ENCODE measurements around the gene CFAP97.

CFAP97 gene

DNA sequence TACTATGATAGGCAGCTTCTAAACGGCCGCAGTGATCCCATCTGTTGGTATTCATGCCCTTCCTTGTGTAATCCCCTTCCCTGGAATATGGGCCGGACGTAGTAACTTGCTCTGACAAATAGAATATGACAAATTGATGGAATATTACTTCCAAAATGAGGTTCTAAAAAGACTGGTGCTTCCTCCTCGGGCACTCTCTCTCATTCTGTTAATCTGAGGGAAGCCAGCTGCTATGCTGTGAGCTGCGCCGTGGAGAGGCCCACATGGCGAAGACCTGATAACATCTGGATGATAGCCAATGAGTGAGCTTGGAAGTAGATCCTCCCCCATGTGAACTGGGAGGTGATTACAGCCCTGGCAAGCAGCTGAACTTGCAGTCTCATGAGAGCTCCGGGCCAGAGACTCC lies 88.0 kb downstream of the CFAP97 start:
- Histone ChIP-seq H3K4me1 (ENCODE audit: control insufficient read depth in 1 of 2, insufficient read depth in 1 of 2, low read depth in 1 of 2, low read length in 1 of 2) (no peaks in the 10 kb centered on the region), H3K9me3 (no peaks in the 10 kb centered on the region), H3K4me3 (ENCODE audit: low read depth in 1 of 2, low read length in 1 of 2) (no peak overlapping the region), H3K36me3 (no peaks in the 10 kb centered on the region), H3K27me3 (peaks cover 66% of the 10 kb centered on the region), H3K27ac (no peak overlapping the region)
- TF ChIP-seq, protein P1, sequence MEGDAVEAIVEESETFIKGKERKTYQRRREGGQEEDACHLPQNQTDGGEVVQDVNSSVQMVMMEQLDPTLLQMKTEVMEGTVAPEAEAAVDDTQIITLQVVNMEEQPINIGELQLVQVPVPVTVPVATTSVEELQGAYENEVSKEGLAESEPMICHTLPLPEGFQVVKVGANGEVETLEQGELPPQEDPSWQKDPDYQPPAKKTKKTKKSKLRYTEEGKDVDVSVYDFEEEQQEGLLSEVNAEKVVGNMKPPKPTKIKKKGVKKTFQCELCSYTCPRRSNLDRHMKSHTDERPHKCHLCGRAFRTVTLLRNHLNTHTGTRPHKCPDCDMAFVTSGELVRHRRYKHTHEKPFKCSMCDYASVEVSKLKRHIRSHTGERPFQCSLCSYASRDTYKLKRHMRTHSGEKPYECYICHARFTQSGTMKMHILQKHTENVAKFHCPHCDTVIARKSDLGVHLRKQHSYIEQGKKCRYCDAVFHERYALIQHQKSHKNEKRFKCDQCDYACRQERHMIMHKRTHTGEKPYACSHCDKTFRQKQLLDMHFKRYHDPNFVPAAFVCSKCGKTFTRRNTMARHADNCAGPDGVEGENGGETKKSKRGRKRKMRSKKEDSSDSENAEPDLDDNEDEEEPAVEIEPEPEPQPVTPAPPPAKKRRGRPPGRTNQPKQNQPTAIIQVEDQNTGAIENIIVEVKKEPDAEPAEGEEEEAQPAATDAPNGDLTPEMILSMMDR (IDR thresholded peaks at IDR 0.05) = no peak

DNA sequence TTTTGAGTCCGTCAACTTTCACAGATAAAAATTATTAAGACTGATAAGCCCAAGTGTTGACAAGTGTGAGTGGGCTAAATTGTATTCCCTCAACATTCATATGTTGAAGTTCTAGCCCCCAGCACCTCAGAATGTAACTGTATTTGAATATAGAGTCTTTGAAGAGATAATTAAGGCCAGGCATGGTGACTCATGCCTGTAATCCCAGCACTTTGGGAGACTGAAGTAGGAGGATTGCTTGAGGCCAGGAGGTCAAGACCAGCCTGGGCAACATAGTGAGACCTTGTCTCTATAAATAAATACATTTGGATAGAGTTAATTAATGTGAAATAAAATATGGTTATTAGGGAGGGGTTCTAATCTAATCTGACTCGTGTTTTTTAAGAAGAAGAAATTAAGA lies 90.5 kb downstream of the CFAP97 start:
- Histone ChIP-seq H3K27me3 (peaks cover 72% of the 10 kb centered on the region), H3K4me3 (ENCODE audit: low read depth in 1 of 2, low read length in 1 of 2) (no peak overlapping the region), H3K27ac (no peak overlapping the region), H3K9me3 (no peaks in the 10 kb centered on the region), H3K4me1 (ENCODE audit: control insufficient read depth in 1 of 2, insufficient read depth in 1 of 2, low read depth in 1 of 2, low read length in 1 of 2) (no peaks in the 10 kb centered on the region), H3K36me3 (no peaks in the 10 kb centered on the region)
- TF ChIP-seq, protein P1 (IDR thresholded peaks at IDR 0.05) = no peak

DNA sequence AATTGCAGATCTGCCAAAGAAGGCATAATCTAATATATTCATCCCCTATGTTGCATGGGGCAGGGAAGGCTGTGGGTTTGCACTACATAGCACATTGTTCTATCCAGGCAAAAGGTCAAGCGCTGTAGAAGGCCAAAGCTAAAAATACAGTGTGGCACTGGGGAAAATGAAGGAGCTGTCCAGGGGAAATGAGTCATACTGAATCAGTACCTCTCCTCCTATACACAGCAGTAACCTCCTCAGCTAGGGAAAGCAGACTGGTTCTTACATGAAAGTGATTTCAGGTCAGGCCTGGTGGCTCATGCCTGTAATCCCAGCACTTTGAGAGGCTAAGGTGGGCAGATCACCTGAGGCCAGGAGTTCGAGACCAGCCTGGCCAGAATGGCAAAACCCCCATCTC lies 91.7 kb downstream of the CFAP97 start:
- no peak overlapping the region for H3K4me3 ChIP-seq (ENCODE audit: low read depth in 1 of 2, low read length in 1 of 2)
- TF ChIP-seq, protein P1 (IDR thresholded peaks at IDR 0.05) = no peak
- H3K27me3 ChIP-seq = peaks cover 78% of the 10 kb centered on the region
- no peaks in the 10 kb centered on the region for H3K9me3 ChIP-seq
- no peak overlapping the region for H3K27ac ChIP-seq
- no peaks in the 10 kb centered on the region for H3K4me1 ChIP-seq (ENCODE audit: control insufficient read depth in 1 of 2, insufficient read depth in 1 of 2, low read depth in 1 of 2, low read length in 1 of 2)
- no peaks in the 10 kb centered on the region for H3K36me3 ChIP-seq

DNA sequence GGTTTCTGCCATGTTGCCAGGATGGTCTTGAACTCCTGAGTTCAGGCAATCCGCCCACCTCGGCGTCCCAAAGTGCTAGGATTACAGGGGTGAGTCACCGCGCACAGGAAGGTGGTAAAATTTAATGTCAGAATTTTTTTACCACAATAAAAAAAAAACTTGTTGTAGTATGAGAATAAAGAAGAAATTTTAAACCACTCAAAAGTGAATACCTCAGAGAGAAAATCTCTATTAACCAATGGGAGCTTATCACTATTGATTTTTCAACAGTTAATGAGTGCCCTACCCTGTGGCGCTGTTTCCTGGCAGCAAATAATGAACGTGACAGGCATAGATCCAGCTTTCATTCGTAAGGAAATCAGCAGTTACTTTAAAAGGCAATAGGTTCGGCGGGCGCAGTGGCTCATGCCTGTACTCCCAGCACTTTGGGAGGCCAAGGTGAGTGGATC lies 93.4 kb downstream of the CFAP97 start:
- H3K9me3 ChIP-seq = no peaks in the 10 kb centered on the region
- peaks cover 83% of the 10 kb centered on the region for H3K27me3 ChIP-seq
- H3K4me1 ChIP-seq (ENCODE audit: control insufficient read depth in 1 of 2, insufficient read depth in 1 of 2, low read depth in 1 of 2, low read length in 1 of 2) = no peaks in the 10 kb centered on the region
- TF ChIP-seq, protein P1 (IDR thresholded peaks at IDR 0.05) = no peak
- H3K27ac ChIP-seq = no peak overlapping the region
- no peak overlapping the region for H3K4me3 ChIP-seq (ENCODE audit: low read depth in 1 of 2, low read length in 1 of 2)
- no peaks in the 10 kb centered on the region for H3K36me3 ChIP-seq

DNA sequence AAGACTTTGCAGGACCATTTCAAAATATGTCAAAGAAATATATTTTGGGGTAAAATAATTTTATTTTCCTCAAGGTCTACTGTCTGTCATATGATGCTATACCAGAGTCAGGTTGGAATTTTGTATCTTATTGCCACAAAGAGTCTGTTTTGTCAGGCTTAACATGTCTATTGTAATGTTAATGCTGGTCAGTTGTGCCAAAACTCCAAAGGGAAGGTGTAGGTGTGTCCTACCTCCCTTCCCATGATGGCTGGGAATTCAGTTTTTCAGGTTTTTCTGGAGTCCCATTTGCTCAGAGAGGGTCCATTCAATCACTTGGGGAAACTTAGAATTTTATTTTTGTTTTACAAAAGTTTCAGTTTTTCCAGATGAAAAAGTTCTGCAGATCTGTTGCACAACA lies 94.1 kb downstream of the CFAP97 start:
- Histone ChIP-seq H3K9me3 (no peaks in the 10 kb centered on the region), H3K36me3 (no peaks in the 10 kb centered on the region), H3K4me1 (ENCODE audit: control insufficient read depth in 1 of 2, insufficient read depth in 1 of 2, low read depth in 1 of 2, low read length in 1 of 2) (no peaks in the 10 kb centered on the region), H3K27ac (no peak overlapping the region), H3K4me3 (ENCODE audit: low read depth in 1 of 2, low read length in 1 of 2) (no peak overlapping the region), H3K27me3 (peaks cover 83% of the 10 kb centered on the region)
- TF ChIP-seq, protein P1 (IDR thresholded peaks at IDR 0.05) = no peak
